Skin epidermis (tissue), 12 donors: ENCODE data around the gene OTULINL.
"Not testable (repeated sequence)": the region's sequence is repeated elsewhere in the genome, so short reads cannot be mapped to it uniquely, and the experiment has no call there.

Experiments used
- H3K27ac ChIP-seq, 21 experiments: fragments of 200-600 bp; sonication (generic) in 11 of 21; one replicate each; pipeline ENCODE4 v1.5.0; 2020; ENCODE audit warnings: mild to moderate bottlenecking in 3 of 21, inconsistent platforms in 2 of 21, moderate library complexity in 2 of 21
- H3K4me3 ChIP-seq, 7 experiments: fragments of 200-600 bp; sonication (generic) in 2 of 7; one replicate each; pipeline ENCODE4 v1.5.0; 2020; ENCODE audit warnings: inconsistent platforms in 2 of 7, mild to moderate bottlenecking in 2 of 7, moderate library complexity in 1 of 7

OTULINL gene

GRCh38 chr5:14581106-14581890 is at the start of gene OTULINL:
OTULINL (plus strand) TSS chr5:14581792; CDS start chr5:14581895, 103 bp downstream.
- peak within 1 kb of the TSS; percentile 67 to 93 (median 79) for H3K4me3 ChIP-seq
- peak within 1 kb of the TSS in 20 of 21 experiments; percentile 59 to 89 (median 79) for H3K27ac ChIP-seq

DNA sequence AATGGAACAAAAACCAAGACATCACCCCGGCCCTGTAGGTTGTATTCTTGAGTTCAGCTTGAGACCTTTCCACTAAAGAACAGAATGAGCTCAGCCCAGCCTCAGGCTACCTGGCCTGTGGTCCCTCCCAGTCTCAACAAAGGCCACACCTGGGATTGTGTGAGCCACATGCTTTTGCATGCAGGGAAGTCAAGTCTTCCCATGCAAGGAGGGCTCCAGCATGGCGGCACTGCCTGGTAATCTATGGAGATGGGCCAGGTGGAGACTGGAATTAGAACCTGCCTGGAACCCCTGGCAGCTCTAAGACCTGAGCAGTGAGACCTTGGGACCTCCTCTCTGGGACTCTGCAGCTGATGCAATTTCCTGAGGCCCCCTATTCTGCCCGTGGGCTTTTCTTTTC is 49.4 kb upstream of the OTULINL start:
- H3K27ac ChIP-seq = no peak overlapping the region
- H3K4me3 ChIP-seq = no peak overlapping the region

- no peak overlapping the region for H3K27ac ChIP-seq
- no peak overlapping the region for H3K4me3 ChIP-seq
These were observed 46.8 kb upstream of the OTULINL start for GRCh38 chr5:14534773-14535172.

DNA sequence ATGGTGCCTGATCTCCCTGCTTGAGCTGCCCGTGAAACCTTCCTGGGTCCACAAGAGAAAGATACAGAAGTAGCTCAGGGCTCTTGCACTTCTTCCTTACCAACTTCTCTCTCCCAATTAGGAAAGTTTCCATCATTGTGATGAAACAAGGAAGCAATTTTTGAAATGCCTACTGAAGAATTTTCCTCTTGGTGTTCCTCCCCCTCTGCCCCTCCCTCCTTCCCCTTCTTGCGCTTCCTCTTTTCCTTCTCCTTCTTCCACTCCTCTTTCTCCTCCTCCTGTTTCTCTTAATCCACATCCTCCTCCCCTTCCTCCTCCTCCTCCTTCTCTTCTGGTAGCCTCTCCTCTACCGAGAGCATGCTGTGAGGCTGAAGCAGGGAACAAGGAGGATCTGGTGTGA is 36.3 kb upstream of the OTULINL start:
- peak overlapping the region in 1 of 21 experiments; percentile 42 for H3K27ac ChIP-seq
- no peak overlapping the region for H3K4me3 ChIP-seq

GRCh38 chr5:14545862-14546261 is 35.7 kb upstream of the OTULINL start:
- Histone ChIP-seq H3K27ac (peak overlapping the region in 1 of 21 experiments; percentile 42), H3K4me3 (no peak overlapping the region)

DNA sequence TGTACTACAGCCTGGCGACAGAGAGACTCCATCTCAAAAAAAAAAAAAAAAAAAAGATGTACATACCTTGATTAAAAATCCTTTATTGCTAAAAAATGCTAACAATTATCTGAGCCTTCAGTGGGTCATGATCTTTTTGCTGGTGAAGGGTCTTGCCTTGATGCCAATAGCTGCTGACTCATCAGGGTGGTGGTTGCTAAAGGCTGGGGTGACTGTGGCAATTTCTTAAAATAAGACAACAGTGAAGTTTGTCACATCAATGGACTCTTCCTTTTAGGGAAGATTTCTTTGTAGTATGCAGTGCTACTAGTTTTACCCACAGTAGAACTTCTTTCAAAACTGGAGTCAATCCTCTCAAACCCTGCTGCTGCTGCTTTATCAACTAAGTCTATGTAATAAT is 33.9 kb upstream of the OTULINL start:
- no peak overlapping the region for H3K4me3 ChIP-seq
- H3K27ac ChIP-seq = no peak overlapping the region

DNA sequence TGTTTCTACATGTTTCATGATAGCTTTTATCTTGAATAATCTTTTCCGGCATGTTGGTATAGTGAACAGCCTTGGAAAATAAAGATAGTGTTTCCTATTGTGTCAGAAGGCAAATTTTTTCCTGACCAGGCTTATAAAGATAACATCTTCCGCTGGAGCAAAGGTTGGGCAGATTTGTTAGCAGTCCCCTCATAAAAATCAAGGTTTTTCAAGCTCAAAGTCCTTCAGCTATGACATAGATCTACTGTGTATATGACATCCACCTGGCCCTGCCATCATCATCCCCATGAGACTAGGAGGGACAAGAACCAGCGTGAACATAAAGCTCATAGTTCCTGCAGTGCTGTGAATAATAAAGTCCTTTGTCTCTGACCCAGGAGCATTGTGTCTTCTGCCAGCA is 30.4 kb upstream of the OTULINL start:
- Histone ChIP-seq H3K4me3 (no peak overlapping the region), H3K27ac (no peak overlapping the region)

GRCh38 chr5:14552017-14552416 is 29.6 kb upstream of the OTULINL start:
- H3K27ac ChIP-seq = no peak overlapping the region
- no peak overlapping the region for H3K4me3 ChIP-seq

GRCh38 chr5:14554288-14554687 is 27.3 kb upstream of the OTULINL start:
- not testable (repeated sequence) for H3K4me3 ChIP-seq, H3K27ac ChIP-seq

DNA sequence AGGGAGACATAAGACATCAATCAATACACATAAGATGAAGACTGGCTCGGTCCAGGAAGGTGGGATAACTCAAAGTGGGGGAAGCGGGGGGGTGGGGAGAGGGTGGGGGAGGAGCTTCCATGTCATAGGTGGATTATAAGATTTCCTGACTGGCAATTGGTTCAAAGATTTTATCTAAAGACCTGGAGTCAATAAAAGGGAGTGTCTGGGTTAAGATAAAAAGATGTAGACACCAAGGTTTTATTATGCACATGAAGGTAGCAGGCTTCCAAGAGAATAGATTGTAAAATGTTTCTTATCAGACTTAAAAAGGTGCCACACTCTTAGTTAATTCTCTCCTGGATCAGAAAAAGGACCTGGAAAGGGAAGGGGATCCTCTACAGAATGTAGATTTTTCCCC is 25.6 kb upstream of the OTULINL start:
- no peak overlapping the region for H3K4me3 ChIP-seq
- no peak overlapping the region for H3K27ac ChIP-seq

GRCh38 chr5:14557203-14557770 is 24.3 kb upstream of the OTULINL start:
- H3K27ac ChIP-seq = no peak overlapping the region
- H3K4me3 ChIP-seq = no peak overlapping the region

GRCh38 chr5:14557791-14558415 is 23.7 kb upstream of the OTULINL start:
- H3K4me3 ChIP-seq = no peak overlapping the region
- no peak overlapping the region for H3K27ac ChIP-seq

- H3K4me3 ChIP-seq = no peak overlapping the region
- peak overlapping the region in 1 of 21 experiments; percentile 26 for H3K27ac ChIP-seq
These were observed 21.4 kb upstream of the OTULINL start for GRCh38 chr5:14560091-14560595.

- H3K27ac ChIP-seq = no peak overlapping the region
- no peak overlapping the region for H3K4me3 ChIP-seq
These were observed 19.9 kb upstream of the OTULINL start for GRCh38 chr5:14561741-14562140.

- no peak overlapping the region for H3K4me3 ChIP-seq
These were observed 13.3 kb upstream of the OTULINL start for GRCh38 chr5:14568333-14568732.

DNA sequence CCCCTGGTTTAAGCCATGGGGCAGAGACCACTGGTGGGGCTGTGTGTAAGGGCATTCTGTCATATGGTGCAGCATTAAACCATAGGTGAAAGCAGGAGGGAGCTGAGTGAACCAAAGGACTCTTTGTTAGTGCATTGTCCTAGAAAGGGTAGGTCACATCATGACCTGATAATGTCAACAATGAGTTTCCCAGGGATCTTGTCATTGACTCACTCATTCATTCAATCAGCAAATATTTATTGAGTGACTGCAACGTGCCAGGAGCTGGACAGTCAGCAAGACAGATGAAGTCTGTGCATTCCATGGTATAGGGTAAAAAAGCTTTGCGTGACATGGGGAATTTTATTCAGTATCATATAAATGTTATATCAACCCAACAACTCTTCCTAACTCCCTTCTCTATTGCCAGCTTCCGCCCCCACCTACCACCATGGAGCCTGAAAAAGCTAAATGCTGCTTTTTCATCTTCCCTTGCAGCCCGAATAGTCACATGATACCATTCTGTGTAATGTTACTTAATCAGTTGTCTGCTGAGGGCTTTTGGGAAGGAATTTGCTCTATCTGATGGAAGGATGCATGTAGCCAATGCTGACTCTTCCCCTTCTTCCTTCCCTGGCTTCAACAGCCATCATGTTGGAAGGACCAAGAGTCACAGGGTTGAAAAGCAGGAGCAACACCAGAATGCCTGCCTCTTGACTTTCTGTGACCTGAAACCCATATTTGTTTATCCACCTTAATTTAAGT is 11.5 kb upstream of the OTULINL start:
- Histone ChIP-seq H3K27ac (no peak overlapping the region), H3K4me3 (no peak overlapping the region)

More at GRCh38 chr5:14568333-14568732, 13.3 kb upstream of the OTULINL start:
- H3K27ac ChIP-seq = no peak overlapping the region

- no peak overlapping the region for H3K4me3 ChIP-seq
- no peak overlapping the region for H3K27ac ChIP-seq
These were observed 9.7 kb upstream of the OTULINL start for GRCh38 chr5:14571901-14572300.

- Histone ChIP-seq H3K4me3 (no peak overlapping the region), H3K27ac (no peak overlapping the region)
These were observed 9.2 kb upstream of the OTULINL start for GRCh38 chr5:14572385-14572784.

DNA sequence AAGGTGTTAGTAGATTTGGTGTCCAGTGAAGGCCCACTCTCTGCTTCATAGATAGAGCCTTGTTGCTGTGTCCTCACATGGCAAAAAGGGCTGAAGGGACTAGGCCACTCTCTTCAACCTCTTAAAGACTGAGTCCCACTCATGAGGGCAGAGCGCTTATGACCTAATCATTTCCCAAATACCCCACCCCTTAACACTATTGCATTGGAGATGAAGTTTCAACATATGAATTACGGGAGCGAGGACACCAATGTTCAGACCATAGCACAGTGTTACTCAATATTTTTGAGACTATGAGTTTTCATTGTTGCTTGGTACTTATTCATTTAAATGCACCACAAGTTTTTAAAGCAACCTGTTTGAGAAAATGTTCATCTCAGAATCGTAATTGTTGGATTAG is 8.8 kb upstream of the OTULINL start:
- Histone ChIP-seq H3K4me3 (no peak overlapping the region), H3K27ac (no peak overlapping the region)

DNA sequence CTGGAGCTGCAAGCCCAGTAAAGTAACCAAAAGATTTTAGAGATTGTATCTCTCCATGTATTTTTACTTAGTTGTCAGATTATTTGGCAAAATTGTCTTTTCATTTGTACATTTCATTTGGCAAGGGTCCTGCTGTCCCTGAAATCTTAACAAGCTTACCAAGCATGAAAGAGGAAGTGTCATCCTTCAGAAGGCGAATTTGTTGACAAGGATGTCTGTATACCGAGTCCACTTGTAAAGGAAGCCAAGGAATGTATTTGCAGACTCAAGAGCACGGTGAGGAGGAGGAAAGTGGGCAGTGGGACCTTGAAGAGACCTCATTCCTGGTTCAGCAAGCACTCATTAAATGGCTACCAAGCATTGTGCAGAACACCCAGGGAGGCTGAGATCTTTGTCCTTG is 7.5 kb upstream of the OTULINL start:
- peak overlapping the region in 5 of 21 experiments; percentile 19 to 55 (median 36) for H3K27ac ChIP-seq
- no peak overlapping the region for H3K4me3 ChIP-seq
